Body of pancreas (tissue), 4 donors: ENCODE data around the gene ABL1.

ENCODE experiments used
- CTCF ChIP-seq, 7 experiments: fragments of 450-650 bp in 4 of 7; fragments of 200-600 bp in 3 of 7; sonication (generic) in 3 of 7; IDR thresholded peaks; one replicate each; pipeline ENCODE4 v1.5.1; 2016 to 2019; ENCODE audit warnings: antibody characterized with exemption in 7 of 7
- POLR2A ChIP-seq, 3 donors: fragments of 450-650 bp; IDR thresholded peaks; one replicate each; pipeline ENCODE4 v1.6.1; 2016; ENCODE audit warnings: antibody characterized with exemption in 3 of 3, mild to moderate bottlenecking in 2 of 3

GRCh38 chr9:130785940-130786508, 49.0 kb upstream of the ABL1 start:
- TF ChIP-seq CTCF (IDR thresholded peaks at IDR 0.05), result no peak
- TF ChIP-seq POLR2A (IDR thresholded peaks at IDR 0.05), result no peak
